A673 (cell line): Measurements from ENCODE around the gene DIP2C.

Source experiments
- EZH2 ChIP-seq: fragments of 200-600 bp; sonication (generic); IDR thresholded peaks from 2 replicates; pipeline ENCODE4 v1.6.1; 2017; ENCODE audit warnings: borderline replicate concordance, low read depth, mild to moderate bottlenecking, mixed read lengths, antibody characterized with exemption, low read length; ENCODE audit not compliant: poor library complexity, severe bottlenecking
- TF ChIP-seq, protein P1 (sequence below): fragments of 300-800, 200-600 bp; sonication (generic); conservative IDR thresholded peaks from 2 replicates; pipeline ENCODE4 v1.5.1; 2017; ENCODE audit warnings: low read depth, mild to moderate bottlenecking, antibody characterized with exemption, low read length, moderate library complexity, mixed read lengths

DNA sequence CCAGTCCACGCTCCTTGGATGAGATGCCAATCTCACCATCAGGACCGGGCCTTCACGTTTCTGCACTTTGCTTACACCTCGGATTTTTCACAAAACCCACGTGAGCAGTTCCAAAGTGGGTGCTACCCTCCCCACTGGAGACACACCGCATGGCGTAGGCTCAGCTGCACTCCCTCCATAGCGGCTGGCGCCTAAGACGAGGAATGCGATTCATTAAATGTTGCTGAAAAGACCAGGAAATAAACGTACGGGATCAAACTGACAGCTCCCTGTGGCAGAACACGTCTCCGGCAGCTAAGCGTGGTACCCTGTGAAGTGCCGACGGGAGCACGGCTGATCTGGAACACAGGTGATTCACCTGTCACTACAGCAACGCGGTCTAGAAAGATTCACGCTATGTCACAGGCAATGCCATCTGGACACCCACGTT, 209.0 kb downstream of the DIP2C start:
- TF ChIP-seq, protein P1, sequence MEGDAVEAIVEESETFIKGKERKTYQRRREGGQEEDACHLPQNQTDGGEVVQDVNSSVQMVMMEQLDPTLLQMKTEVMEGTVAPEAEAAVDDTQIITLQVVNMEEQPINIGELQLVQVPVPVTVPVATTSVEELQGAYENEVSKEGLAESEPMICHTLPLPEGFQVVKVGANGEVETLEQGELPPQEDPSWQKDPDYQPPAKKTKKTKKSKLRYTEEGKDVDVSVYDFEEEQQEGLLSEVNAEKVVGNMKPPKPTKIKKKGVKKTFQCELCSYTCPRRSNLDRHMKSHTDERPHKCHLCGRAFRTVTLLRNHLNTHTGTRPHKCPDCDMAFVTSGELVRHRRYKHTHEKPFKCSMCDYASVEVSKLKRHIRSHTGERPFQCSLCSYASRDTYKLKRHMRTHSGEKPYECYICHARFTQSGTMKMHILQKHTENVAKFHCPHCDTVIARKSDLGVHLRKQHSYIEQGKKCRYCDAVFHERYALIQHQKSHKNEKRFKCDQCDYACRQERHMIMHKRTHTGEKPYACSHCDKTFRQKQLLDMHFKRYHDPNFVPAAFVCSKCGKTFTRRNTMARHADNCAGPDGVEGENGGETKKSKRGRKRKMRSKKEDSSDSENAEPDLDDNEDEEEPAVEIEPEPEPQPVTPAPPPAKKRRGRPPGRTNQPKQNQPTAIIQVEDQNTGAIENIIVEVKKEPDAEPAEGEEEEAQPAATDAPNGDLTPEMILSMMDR = no peak
- no peak for TF ChIP-seq EZH2
